ENCODE measurements around the gene DHCR7.

Gene DHCR7, protein sequence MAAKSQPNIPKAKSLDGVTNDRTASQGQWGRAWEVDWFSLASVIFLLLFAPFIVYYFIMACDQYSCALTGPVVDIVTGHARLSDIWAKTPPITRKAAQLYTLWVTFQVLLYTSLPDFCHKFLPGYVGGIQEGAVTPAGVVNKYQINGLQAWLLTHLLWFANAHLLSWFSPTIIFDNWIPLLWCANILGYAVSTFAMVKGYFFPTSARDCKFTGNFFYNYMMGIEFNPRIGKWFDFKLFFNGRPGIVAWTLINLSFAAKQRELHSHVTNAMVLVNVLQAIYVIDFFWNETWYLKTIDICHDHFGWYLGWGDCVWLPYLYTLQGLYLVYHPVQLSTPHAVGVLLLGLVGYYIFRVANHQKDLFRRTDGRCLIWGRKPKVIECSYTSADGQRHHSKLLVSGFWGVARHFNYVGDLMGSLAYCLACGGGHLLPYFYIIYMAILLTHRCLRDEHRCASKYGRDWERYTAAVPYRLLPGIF

DNA sequence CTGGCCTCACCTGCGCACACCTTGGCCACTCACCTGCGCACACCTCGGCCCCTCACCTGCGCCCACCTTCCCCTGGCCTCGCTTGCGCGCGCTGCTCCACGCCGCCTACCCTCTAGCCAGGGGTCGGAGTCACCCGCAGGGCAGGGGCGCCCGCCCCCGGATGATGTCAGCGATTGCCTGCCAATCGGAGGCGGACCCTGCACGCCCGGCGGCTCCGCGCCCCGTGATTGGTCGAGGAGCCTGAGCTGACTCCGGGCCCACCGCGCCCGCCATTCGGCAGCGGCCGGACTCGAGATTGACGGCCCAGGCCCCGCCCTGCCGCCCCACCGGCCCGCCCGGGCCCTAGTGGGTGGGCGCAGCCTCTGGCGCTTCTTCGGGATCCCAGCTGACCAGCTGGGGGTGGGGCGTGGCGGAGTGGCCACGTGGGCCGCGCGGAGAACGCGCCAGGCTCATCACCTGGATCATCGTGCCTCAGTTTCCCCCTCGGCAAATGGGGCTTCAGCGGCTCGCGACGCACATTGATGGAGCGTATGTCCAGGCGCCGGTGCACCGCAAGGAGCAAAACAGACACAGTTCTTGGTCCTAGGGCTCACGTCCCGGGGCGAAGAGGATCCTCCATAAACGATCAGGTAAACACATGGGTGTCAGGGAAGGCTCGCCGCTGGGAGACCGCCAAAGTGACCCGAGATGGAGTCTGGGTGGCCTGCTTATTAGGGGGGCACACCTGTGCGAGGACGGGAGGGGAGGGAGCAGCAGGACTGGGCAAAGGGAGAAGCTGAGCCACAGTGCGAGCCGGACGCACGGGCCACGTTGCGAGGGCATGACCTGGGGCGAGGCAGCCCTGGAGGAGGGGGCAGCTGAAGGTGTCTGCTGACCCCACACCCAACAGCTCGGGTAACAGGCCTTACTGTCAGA is at the start of gene DHCR7:
DHCR7 (minus strand) TSS at position 137 of the 915 bp plus-strand sequence. CDS start 3,441 bp downstream, outside the sequence.
- DNase-seq (ENCODE audit: low read depth in 2 of 3, low spot score in 2 of 3): peak; percentile 83 to 96 (median 85)

DNA sequence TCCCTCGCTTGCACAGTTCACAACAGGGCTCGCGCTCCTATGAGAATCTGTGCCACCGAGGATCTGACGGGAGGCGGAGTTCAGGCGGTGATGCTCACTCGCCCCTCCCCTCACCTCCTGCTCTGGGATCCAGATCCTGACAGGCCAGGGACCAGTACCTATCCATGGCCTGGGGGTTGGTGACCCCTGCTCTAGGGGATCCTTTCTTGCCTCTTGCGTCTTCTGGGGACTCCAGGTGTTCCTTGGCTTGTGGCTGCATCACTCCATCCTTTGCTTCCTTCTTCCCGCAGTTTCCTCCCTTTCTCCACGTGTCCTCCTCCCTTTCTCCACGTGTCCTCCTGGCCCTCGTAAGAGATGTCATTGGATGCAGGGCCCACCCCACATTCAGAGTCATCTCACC is 48.2 kb upstream of the DHCR7 start:
- DNase-seq (ENCODE audit: low read depth in 2 of 3, low spot score in 2 of 3): no peak

DNA sequence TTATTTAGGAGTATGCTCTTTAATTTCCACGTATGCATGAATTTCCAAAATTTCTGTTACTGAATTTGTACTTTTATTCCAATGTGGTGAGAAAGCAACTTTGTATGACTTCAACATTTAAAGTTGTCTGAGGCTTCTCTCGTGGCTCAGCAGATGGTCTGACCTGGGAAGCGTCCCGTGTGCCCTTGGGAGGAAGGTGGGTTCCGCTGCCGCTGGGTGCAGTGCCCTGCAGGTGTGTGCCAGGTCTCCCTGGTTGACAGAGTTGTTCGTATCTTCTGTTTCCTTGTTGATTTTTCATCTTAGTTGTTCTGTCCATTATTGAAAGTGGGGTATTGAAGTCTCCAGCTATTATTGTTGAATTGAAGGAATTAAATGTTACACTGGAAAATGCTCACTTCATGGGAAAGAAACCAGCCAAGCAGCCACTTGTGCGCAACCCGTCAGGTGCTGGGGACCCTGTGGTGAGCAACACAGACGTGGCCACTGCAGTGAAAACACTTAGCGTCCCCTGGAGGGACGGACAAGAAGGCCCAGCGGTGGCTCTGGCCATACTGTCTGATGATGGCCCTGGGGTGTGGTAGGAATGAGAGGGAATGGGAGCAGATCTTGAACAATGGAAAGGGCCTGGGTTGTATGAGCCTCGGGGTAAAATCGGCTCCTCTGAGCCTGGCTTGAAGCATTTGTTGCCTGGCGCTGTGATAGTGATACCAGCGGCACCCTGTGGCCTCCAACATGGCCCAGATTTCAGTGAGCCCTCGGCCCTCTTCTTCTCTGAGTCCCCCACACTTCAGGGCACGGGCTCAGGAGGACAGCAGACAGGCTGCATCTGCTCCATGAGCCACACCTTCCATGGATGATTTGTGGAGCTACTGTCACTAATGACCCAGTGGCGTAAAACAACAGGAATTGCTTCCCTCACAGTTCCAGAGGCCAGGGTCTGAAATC is 47.4 kb upstream of the DHCR7 start:
- no peak for DNase-seq (ENCODE audit: low read depth in 2 of 3, low spot score in 2 of 3)

- no peak for DNase-seq (ENCODE audit: low read depth in 2 of 3, low spot score in 2 of 3)
Observed at GRCh38 chr11:71491940-71492339, 43.7 kb upstream of the DHCR7 start.

DNA sequence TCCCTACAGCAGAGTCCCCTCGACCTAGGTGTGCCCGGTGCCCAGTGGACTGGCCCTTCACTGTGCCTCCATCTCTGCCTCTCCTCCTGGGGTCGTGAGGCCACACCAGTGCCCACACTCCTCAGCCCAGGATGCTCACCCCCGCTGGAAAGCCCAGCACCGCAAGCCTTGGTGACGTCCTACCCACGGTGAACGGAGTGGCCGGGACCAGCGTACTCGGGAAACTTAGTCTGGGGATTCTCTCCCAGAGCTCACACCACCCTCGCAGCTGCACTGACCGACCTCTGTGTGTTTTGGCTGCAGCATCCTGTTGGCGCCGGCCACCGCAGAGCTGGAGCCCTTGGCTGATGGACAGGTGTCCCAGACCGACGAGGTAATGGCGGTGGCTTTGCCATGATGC is 43.3 kb upstream of the DHCR7 start:
- DNase-seq (ENCODE audit: low read depth in 2 of 3, low spot score in 2 of 3): no peak

GRCh38 chr11:71490731-71491390 is 42.7 kb upstream of the DHCR7 start:
- no peak for DNase-seq (ENCODE audit: low read depth in 2 of 3, low spot score in 2 of 3)

DNA sequence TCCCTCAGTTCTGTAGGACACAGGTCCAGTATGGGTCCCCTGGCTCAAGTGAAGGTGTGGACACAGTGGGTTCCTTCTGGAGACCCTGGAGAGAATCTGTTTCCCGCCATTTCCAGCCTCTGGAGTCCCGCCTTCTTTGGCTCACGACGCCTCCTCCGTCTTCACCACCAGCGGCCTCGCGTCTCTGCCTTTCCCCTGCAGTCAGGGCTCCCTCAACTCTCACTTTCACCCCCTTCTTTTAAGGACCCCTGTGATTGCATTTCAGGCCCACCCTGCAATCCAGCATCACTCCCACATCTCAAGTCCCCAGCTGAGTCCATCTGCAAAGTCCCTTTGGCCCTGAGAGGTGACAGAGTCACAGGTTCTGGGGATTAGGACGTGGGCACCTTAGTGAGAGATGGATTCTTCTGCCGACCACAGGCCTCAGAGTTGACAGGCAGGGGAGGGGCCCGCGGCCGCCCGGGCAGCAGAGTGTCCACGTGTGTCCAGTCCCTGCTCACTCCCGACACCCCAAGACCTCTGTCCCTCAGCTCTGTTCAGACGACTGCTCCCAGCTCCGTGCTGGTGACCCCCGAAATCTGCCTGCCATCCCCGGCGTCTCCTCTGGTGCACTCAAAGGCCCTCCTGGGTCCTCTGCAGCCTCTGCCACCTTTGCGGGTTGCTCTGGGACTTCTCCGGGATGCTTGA is 42.0 kb upstream of the DHCR7 start:
- DNase-seq (ENCODE audit: low read depth in 2 of 3, low spot score in 2 of 3): no peak

GRCh38 chr11:71489311-71490043 is 41.3 kb upstream of the DHCR7 start:
- DNase-seq (ENCODE audit: low read depth in 2 of 3, low spot score in 2 of 3): peak; percentile 18 to 47 (median 33)

DNA sequence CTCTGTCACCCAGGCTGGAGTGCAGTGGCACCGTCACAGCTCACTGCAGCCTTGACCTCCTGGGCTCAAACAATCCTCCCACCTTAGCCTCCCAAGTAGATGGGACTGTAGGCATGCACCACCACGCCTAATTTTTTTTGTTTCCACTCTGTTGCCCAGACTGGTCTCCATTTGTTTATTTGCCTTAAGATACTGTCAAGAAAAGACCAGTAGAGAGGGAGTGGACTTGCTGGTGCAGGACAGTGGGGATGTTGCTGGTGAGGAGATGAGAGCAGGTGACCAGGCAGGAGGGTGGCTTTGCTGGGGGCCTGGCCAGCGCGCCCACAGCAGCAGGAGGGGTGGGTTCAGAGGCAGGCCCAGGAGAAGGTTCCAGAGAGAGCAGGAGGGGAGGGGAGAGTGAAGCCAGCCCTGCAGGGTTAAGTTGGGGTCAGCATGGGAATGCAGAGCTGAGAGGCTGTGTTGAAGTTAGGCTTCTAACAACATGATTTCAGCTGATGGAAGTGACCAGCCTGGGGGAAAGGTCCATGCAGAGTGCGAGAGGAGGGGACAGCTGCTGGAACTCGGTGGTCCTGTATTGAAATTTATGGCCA is 40.6 kb upstream of the DHCR7 start:
- DNase-seq (ENCODE audit: low read depth in 2 of 3, low spot score in 2 of 3): no peak

DNA sequence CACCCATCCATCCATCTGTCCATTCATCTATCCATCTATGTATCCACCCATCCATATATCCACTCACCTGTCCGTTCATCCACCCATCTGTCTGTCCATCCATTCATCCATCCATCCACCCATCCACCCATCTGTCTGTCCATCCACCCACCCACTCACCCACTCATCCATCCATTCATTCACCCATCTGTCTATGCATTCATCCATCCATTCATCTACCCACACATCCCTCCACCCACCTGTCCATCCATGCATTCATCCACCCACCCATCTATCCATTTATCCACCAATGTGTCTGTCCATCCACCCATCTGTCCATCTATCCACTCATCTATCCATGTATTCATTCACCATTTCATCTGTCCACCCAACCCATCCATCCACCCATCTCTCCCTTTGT is 38.1 kb upstream of the DHCR7 start:
- no peak for DNase-seq (ENCODE audit: low read depth in 2 of 3, low spot score in 2 of 3)

GRCh38 chr11:71485466-71485865 is 37.3 kb upstream of the DHCR7 start:
- DNase-seq (ENCODE audit: low read depth in 2 of 3, low spot score in 2 of 3): no peak

GRCh38 chr11:71485063-71485399 is 36.8 kb upstream of the DHCR7 start:
- no peak for DNase-seq (ENCODE audit: low read depth in 2 of 3, low spot score in 2 of 3)

DNA sequence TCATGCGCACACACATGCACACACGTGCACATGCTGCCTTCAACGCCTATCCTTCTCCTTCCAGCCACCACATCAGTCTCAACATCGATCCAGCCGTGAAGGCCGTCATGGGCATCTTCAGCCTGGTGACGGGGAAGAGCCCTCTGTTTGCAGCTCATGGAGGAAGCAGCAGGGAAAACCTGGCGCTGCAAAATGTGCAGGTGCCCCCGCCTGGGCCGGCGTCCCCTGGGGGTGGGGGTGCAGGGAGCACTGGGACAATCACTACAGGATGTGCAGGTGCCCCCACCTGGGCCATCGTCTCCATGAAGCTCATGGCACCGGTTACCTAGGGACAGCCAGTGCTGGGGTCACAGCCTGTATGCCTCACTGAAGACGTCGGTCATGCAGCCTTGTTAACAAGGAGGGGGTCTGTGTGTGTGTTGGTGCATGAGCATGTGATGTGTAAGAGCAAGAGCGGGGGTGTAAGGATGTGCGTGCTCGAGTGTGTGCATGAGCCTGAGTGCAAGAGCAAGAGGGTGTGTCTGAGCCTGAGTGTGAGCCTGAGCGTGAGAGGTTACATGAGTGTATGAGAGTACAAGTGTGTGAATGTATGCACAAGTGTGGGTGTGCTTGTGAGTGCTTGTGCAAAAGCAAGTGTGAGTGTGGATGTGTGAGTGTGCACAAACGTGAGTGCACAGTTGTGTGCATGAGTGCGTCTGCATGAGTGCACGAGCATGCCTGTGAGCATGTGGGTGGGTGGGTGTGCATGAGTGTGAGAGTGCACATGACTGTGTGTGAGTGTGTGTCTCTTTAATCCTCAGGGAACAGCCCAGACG is 36.3 kb upstream of the DHCR7 start:
- no peak for DNase-seq (ENCODE audit: low read depth in 2 of 3, low spot score in 2 of 3)

GRCh38 chr11:71483692-71484091 is 35.5 kb upstream of the DHCR7 start:
- no peak for DNase-seq (ENCODE audit: low read depth in 2 of 3, low spot score in 2 of 3)

- DNase-seq (ENCODE audit: low read depth in 2 of 3, low spot score in 2 of 3): no peak
Observed at GRCh38 chr11:71482746-71483364, 34.7 kb upstream of the DHCR7 start.

- DNase-seq (ENCODE audit: low read depth in 2 of 3, low spot score in 2 of 3): no peak
Observed at GRCh38 chr11:71482216-71482615, 34.0 kb upstream of the DHCR7 start.
